ENCODE results near the gene LARGE1.

DNA sequence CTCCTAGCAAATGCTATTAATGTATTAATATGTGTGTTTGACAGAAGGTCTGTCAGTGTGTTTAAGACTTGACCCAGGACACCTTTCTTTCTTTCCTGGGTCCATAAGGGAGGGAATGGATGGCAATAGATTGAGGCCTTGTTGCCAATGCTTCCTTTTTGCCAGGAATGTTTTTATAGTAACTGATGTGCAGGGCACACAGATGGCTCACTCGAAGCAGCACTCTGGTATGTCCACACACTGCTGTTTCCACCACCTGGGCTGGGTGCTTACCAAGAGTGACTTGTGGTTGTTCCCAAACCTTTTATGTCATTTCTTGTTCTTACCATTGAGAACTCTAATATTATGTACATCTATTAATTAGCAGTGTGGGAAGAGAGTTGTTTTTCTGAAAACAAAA, 465.2 kb downstream of the LARGE1 start:
- TF ChIP-seq, protein P1, sequence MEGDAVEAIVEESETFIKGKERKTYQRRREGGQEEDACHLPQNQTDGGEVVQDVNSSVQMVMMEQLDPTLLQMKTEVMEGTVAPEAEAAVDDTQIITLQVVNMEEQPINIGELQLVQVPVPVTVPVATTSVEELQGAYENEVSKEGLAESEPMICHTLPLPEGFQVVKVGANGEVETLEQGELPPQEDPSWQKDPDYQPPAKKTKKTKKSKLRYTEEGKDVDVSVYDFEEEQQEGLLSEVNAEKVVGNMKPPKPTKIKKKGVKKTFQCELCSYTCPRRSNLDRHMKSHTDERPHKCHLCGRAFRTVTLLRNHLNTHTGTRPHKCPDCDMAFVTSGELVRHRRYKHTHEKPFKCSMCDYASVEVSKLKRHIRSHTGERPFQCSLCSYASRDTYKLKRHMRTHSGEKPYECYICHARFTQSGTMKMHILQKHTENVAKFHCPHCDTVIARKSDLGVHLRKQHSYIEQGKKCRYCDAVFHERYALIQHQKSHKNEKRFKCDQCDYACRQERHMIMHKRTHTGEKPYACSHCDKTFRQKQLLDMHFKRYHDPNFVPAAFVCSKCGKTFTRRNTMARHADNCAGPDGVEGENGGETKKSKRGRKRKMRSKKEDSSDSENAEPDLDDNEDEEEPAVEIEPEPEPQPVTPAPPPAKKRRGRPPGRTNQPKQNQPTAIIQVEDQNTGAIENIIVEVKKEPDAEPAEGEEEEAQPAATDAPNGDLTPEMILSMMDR (IDR thresholded peaks at IDR 0.05): no peak
- TF ChIP-seq POLR2A (IDR thresholded peaks at IDR 0.05): no peak
- no peak for TF ChIP-seq POLR2AphosphoS5 (IDR thresholded peaks at IDR 0.05)
